ENCODE measurements around the gene PRKAR2B. TPM values are rescaled to one million over a fixed set of nuclear protein-coding genes. Genes with fewer than 3 reads are reported as not detected.

PRKAR2B gene
- 0.25 TPM in 2 replicates for total RNA-seq

- intact Hi-C loops (cut with micrococcal nuclease), result loop anchor here (2.0 to 10.0 kb wide), 3 partner anchors 82 to 180 kb away; partner anchors contain the start of gene PIK3CG
These were observed at the start of gene PRKAR2B for GRCh38 chr7:107044347-107045194. Gene PRKAR2B, plus strand, starts transcription at chr7:107044705. Its CDS starts 203 bp downstream, at chr7:107044908.

DNA sequence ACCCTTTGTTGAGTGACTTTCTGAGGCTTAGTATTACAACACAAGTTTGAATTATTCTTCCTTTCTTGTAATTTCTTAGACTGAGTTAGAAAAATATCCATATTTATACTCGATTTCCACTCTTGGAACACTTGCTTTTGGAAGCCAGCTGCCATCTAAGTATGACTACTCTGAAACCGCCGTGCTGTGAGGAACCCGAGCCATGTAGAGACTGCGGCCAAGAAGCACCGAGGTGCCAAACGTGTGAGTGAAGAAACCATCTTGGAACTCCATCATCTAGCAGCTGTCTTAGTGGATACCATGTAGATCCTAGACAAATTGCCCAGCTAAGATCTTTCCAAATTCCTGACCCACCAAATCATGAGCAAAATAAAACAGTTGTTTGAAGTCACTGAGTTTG lies 49.7 kb upstream of the PRKAR2B start:
- intact Hi-C loops (cut with micrococcal nuclease), result no loop called here

DNA sequence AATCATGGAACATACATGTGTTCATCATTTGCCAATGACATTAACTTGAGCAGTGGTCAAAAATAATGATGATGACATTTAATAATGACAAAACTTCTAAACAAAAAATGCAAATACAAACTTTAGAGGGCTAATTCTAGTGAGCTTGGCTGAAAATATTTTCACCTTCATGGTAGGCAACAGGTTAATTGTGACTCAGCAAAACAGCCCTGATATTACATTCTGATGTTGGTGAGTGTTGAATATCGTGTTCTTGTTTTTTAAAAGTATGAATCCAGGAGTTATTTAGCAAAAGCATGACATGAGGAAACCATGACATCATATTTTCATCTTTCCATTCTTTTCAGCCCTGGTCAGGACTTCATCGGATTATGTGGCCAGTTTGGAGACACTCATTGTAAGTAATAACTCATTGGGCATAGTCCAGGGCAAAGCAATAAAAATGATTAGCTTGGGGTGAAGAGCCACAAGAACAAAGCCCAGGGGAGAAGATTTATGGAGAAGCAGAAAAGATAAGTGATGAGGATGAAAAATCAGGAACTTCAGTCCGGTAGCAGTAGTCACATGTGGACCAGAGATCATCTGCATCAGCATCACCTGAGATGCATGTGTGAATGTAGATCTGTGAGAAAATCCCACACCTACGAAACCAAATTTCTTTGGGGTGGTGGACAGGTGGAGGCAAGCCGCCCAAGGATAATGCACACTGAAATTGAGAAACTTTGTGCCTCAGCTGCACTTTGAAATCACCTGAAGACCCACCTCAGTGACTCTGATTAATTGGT lies 46.8 kb upstream of the PRKAR2B start:
- intact Hi-C loops (cut with micrococcal nuclease), result no loop called here

DNA sequence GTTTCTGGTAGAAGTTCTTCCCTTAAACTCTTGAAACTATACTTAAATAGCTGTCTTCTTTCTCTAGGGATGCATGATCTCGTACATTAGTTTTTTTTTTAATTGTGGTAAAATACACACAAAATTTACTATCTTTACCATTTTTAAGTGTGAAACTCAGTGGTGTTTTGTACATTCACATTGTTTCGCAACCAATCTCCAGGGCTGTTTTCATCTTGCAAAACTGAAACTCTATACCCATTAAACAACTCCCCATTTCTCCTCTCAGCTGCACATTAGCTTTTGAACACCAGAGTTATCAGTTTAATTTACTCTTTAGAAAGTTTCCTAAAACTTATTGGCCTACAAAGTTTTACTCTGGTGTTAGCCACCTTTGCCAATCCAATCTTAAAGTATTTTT lies 45.5 kb upstream of the PRKAR2B start:
- intact Hi-C loops (cut with micrococcal nuclease), result no loop called here

GRCh38 chr7:107001490-107001889 lies 43.0 kb upstream of the PRKAR2B start:
- intact Hi-C loops (cut with micrococcal nuclease), result no loop called here

GRCh38 chr7:107002126-107002525 lies 42.4 kb upstream of the PRKAR2B start:
- intact Hi-C loops (cut with micrococcal nuclease), result no loop called here

DNA sequence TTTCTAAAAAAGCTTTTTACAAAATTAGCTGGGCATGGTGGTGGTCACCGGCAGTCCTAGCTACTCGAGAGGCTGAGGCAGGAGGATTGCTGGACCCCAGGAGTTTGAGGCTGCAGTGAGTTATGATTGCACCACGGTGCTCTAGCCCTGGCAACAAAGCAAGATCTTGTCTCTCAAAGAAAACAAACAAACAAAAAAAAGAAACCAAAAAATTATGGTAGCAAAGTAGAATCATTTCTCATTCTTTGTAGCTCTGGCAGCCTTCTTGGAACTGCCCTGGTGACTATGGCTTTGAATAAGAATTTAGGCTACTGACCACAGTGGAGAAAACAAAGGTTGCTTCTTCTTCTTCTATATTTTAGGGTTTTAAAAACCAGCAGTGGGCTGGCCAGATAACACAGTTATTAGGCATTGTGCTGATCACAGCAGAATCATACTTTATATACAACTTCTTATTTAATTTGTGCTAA lies 41.9 kb upstream of the PRKAR2B start:
- intact Hi-C loops (cut with micrococcal nuclease), result no loop called here

GRCh38 chr7:107007007-107007891 lies 37.3 kb upstream of the PRKAR2B start:
- intact Hi-C loops (cut with micrococcal nuclease), result no loop called here

DNA sequence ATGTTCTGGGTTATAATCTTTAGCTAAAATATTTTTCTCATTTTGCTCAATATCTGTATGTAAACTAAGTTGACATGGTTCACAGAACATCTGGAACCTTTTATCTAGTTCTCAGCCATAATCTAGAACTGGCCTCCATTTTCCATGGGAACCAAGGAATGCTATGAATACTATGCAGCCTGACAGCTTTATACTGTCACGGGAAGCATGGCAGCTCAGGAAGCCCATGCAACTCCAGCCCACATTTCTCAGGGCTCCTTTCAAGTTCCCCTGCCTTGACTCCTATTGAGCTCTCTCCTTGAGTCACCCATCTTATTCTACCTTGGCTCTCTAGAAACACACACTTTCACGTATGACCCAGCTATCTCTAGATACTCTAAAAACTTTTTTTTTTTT lies 36.6 kb upstream of the PRKAR2B start:
- intact Hi-C loops (cut with micrococcal nuclease), result no loop called here

- intact Hi-C loops (cut with micrococcal nuclease), result no loop called here
These were observed 34.7 kb upstream of the PRKAR2B start for GRCh38 chr7:107009846-107010203.

GRCh38 chr7:107012691-107013090 lies 31.8 kb upstream of the PRKAR2B start:
- intact Hi-C loops (cut with micrococcal nuclease), result no loop called here

DNA sequence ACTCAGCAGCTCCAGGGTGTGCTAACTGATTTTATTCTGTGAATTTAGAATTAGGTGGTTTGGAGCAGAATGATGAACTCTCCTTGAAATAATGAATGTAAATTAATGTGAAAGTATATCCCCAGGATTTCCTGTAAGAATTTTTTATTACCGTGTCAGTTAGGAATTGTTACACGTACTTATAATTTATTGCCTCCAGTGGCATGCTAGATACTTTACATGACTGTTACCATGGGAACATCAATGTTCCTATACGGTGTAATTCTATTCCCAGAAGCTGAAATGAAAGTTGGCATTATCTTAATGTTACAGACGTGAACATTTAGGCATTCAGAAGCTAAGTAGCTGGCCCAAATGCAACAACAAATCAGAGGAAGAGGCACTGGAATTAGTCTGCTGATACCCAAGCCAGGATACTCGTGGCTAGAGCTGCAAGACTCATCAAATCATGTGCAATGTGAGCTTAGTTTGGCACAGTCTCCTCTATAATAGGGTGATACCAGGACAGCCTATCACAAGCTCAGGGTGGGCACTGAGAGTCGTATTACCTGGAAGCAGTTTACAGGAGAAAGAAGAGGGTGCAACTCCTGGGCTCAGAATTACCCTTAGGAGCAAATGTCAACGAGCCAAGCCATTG lies 30.0 kb upstream of the PRKAR2B start:
- intact Hi-C loops (cut with micrococcal nuclease), result no loop called here

DNA sequence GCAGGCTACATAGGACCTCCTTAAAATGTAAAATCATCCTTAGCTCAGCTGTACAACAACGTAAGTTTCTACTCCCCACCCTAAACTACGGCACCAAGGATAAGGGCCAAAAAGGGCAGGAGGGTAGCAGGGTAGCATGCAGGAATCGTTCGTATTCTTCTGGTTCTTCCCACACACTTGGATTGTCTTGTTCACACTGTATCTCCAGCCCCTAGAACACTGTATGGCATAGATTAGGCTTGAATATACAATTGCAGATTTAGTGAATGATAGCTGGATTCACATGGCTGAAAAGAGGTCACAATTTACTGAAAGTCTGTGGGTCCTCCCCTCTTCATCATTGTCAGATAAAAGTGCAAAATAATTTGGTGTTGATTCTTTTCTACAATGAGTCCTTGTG lies 28.2 kb upstream of the PRKAR2B start:
- intact Hi-C loops (cut with micrococcal nuclease), result no loop called here

DNA sequence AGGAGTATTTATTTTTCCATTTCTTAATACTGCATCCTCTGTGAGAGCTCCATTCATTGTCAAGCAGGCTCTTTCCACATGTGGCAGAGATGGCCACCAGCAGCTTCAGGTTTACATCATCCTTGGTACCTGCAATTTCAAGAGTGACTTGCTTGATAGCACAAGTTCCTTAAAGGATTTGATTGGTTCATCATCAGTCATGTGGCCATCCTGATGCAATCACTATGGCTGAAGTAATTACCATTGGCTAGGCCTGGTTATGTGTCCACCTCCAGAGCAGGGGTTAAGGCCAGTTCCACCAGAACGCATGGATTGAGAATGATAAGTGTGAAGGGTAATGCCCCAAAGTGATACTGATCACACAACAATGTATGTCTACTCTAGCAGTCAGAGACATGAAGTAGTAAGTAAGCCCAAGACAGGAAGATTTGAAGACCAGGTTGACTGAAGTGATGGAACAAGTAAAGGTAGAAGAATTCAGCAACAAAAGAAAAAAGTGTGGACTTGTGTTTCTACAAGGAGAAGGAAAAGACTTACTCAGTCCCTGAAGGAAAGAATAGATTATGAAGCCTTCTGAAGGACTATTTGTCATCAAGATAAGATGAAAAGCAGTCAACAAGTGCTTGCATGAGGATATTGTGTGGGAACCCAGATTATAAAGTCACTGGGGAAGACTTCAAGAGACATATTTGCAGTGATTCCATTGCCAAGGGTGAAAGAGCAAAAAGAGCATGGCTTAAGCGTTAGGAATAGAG lies 26.4 kb upstream of the PRKAR2B start:
- intact Hi-C loops (cut with micrococcal nuclease), result no loop called here

DNA sequence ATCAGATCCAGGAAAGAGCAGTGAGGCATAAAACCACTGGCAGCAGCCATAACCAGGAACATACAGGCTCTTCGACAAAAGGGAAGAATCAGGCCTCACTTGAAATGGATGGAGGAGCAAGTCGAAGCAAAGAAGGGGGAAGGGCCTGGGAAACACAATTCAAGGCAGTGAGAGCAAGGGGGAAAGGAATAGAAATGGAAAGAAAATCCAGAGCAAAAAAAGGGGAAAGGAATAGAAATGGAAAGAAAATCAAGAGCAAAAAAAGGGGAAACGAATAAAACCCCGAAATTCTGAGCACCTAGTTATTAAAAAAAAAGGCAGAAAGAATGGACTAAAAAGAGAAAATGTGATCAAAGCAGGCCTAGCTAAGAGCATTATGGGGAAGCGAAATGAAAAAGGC lies 24.1 kb upstream of the PRKAR2B start:
- intact Hi-C loops (cut with micrococcal nuclease), result no loop called here

GRCh38 chr7:107021600-107021999 lies 22.9 kb upstream of the PRKAR2B start:
- intact Hi-C loops (cut with micrococcal nuclease), result no loop called here

GRCh38 chr7:107023522-107024151 lies 20.9 kb upstream of the PRKAR2B start:
- intact Hi-C loops (cut with micrococcal nuclease), result no loop called here

DNA sequence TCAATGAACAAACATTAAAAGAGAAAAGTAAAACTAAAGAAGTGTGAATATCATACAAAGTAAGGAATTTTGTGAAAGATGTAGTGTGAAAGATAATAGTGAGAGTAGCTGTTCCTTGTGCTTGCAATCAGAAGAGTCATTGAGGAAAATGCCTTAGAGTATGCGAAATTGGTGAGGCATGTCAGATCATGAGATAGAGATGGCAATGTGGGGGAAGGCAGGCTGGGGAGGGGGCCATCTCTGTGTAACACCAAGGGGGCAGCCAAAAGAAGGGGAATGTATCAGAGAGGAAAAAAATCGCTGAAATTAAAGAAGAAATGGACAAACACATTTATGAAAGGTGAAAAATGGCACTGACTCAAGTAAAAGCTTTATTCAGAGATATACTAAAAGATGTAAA lies 19.6 kb upstream of the PRKAR2B start:
- intact Hi-C loops (cut with micrococcal nuclease), result no loop called here

DNA sequence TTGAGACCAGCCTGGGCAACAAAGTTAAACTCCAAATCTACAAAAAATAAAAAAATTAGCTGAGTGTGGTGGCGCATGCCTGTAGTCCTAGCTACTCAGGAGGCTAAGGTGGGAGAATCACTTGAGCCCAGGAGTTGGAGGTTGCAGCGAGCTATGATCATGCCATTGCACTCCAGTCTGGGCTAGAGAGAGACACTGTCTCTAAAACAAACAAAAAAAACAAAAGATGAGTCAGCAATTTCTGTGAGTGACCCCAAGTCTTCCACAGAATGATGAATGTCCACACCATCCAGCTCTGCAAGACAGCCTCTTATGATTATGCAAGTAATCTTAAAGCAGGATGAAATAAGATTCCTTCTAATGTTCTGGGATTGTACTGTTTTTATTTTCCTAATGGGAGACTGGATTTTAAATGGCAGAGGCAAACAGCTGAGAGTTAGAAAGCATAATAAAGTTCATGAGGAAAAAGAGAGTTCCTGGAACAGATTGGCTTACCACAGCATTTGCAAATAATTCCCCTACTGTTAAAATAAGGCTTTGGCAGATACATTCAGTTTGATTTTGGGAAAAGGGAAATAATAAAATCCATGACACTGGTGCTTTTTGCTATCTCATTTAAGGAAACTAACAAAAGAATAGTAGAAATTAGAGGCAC lies 18.9 kb upstream of the PRKAR2B start:
- intact Hi-C loops (cut with micrococcal nuclease), result no loop called here
